KBM-7 (cell line): ENCODE data around the gene LUZP2.

ENCODE experiments used
- DNase-seq: peaks from one replicate; pipeline ENCODE4 v3.0.0-alpha.2; 2015
- in situ Hi-C: fragments of 300-500 bp; cut with MboI; formaldehyde crosslinking; loops from 2 replicates; pipeline ENCODE4 v1.14.3; 2020; ENCODE audit warnings: low sequenced_read_pairs, low pct_unique_long_range_greater_than_20kb, mixed read lengths

The LUZP2 gene

GRCh38 chr11:24760681-24761080 lies 263.8 kb downstream of the LUZP2 start:
- in situ Hi-C loops = no loop called here

GRCh38 chr11:24762076-24762475 lies 265.2 kb downstream of the LUZP2 start:
- in situ Hi-C loops = no loop called here
- DNase-seq = no peak

More at GRCh38 chr11:24760681-24761080, 263.8 kb downstream of the LUZP2 start:
- DNase-seq = peak; percentile 31

GRCh38 chr11:24767411-24767810 lies 270.6 kb downstream of the LUZP2 start:
- in situ Hi-C loops = no loop called here
- no peak for DNase-seq

- in situ Hi-C loops = no loop called here
- DNase-seq = no peak
Measured at GRCh38 chr11:24773322-24773721, 276.5 kb downstream of the LUZP2 start.

- no peak for DNase-seq
- in situ Hi-C loops = no loop called here
Measured at GRCh38 chr11:24779791-24780190, 282.9 kb downstream of the LUZP2 start.

- DNase-seq = no peak
- in situ Hi-C loops = no loop called here
Measured at GRCh38 chr11:24781288-24781687, 284.4 kb downstream of the LUZP2 start.

- no peak for DNase-seq
- in situ Hi-C loops = no loop called here
Measured at GRCh38 chr11:24793479-24793878, 296.6 kb downstream of the LUZP2 start.

- no peak for DNase-seq
- in situ Hi-C loops = no loop called here
Measured at GRCh38 chr11:24794064-24794463, 297.2 kb downstream of the LUZP2 start.

- DNase-seq = no peak
- in situ Hi-C loops = no loop called here
Measured at GRCh38 chr11:24805671-24806070, 308.8 kb downstream of the LUZP2 start.

- no peak for DNase-seq
- in situ Hi-C loops = no loop called here
Measured at GRCh38 chr11:24808173-24808572, 311.3 kb downstream of the LUZP2 start.

GRCh38 chr11:24819006-24819405 lies 322.2 kb downstream of the LUZP2 start:
- in situ Hi-C loops = no loop called here
- no peak for DNase-seq

GRCh38 chr11:24819863-24820434 lies 323.1 kb downstream of the LUZP2 start:
- in situ Hi-C loops = no loop called here
- DNase-seq = no peak

- in situ Hi-C loops = no loop called here
- DNase-seq = no peak
Measured at GRCh38 chr11:24820541-24820940, 323.7 kb downstream of the LUZP2 start.

- no peak for DNase-seq
- in situ Hi-C loops = no loop called here
Measured at GRCh38 chr11:24828938-24829605, 332.2 kb downstream of the LUZP2 start.

GRCh38 chr11:24833573-24833972 lies 336.7 kb downstream of the LUZP2 start:
- in situ Hi-C loops = no loop called here
- no peak for DNase-seq

- no peak for DNase-seq
- in situ Hi-C loops = no loop called here
Measured at GRCh38 chr11:24837112-24837511, 340.3 kb downstream of the LUZP2 start.

GRCh38 chr11:24842308-24842707 lies 345.5 kb downstream of the LUZP2 start:
- DNase-seq = no peak
- in situ Hi-C loops = no loop called here

- in situ Hi-C loops = no loop called here
- no peak for DNase-seq
Measured at GRCh38 chr11:24844406-24844805, 347.6 kb downstream of the LUZP2 start.

- in situ Hi-C loops = no loop called here
- no peak for DNase-seq
Measured at GRCh38 chr11:24848857-24849256, 352.0 kb downstream of the LUZP2 start.

- no peak for DNase-seq
- in situ Hi-C loops = no loop called here
Measured at GRCh38 chr11:24855951-24856350, 359.1 kb downstream of the LUZP2 start.

- DNase-seq = no peak
- in situ Hi-C loops = no loop called here
Measured at GRCh38 chr11:24859801-24860300, 363.0 kb downstream of the LUZP2 start.
